Measurements from ENCODE around the gene HMX1.

HMX1 gene

GRCh38 chr4:8910100-8910821 lies 38.6 kb upstream of the HMX1 start:
- peak; percentile 43 for DNase-seq (ENCODE audit: low spot score)

GRCh38 chr4:8909548-8909947 lies 37.9 kb upstream of the HMX1 start:
- DNase-seq (ENCODE audit: low spot score): no peak

GRCh38 chr4:8908206-8908893 lies 36.7 kb upstream of the HMX1 start:
- DNase-seq (ENCODE audit: low spot score): peak; percentile 39

- DNase-seq (ENCODE audit: low spot score): peak; percentile 32
Measured at GRCh38 chr4:8907596-8908205, 36.1 kb upstream of the HMX1 start.

GRCh38 chr4:8906991-8907595 lies 35.5 kb upstream of the HMX1 start:
- DNase-seq (ENCODE audit: low spot score): peak; percentile 25

- DNase-seq (ENCODE audit: low spot score): no peak
Measured at GRCh38 chr4:8906668-8906970, 35.0 kb upstream of the HMX1 start.

- DNase-seq (ENCODE audit: low spot score): peak; percentile 34
Measured at GRCh38 chr4:8905773-8906667, 34.4 kb upstream of the HMX1 start.

GRCh38 chr4:8905226-8905772 lies 33.7 kb upstream of the HMX1 start:
- no peak for DNase-seq (ENCODE audit: low spot score)

- DNase-seq (ENCODE audit: low spot score): no peak
Measured at GRCh38 chr4:8904666-8905065, 33.0 kb upstream of the HMX1 start.

GRCh38 chr4:8904041-8904501 lies 32.4 kb upstream of the HMX1 start:
- DNase-seq (ENCODE audit: low spot score): no peak

GRCh38 chr4:8901335-8901734 lies 29.7 kb upstream of the HMX1 start:
- DNase-seq (ENCODE audit: low spot score): no peak

- DNase-seq (ENCODE audit: low spot score): no peak
Measured at GRCh38 chr4:8900588-8900987, 28.9 kb upstream of the HMX1 start.

GRCh38 chr4:8898419-8898818 lies 26.8 kb upstream of the HMX1 start:
- no peak for DNase-seq (ENCODE audit: low spot score)

- DNase-seq (ENCODE audit: low spot score): no peak
Measured at GRCh38 chr4:8897251-8898167, 25.9 kb upstream of the HMX1 start.

GRCh38 chr4:8896506-8896905 lies 24.9 kb upstream of the HMX1 start:
- no peak for DNase-seq (ENCODE audit: low spot score)

GRCh38 chr4:8896071-8896470 lies 24.4 kb upstream of the HMX1 start:
- DNase-seq (ENCODE audit: low spot score): no peak

- no peak for DNase-seq (ENCODE audit: low spot score)
Measured at GRCh38 chr4:8895295-8895694, 23.7 kb upstream of the HMX1 start.

GRCh38 chr4:8894424-8894816 lies 22.8 kb upstream of the HMX1 start:
- no peak for DNase-seq (ENCODE audit: low spot score)

GRCh38 chr4:8893624-8894423 lies 22.2 kb upstream of the HMX1 start:
- DNase-seq (ENCODE audit: low spot score): peak; percentile 68

GRCh38 chr4:8893227-8893623 lies 21.6 kb upstream of the HMX1 start:
- no peak for DNase-seq (ENCODE audit: low spot score)

All from ecto neural progenitor cell (in vitro differentiated cells).